HepG2 (cell line): Measurements from ENCODE around the gene C2. TPM values are rescaled to one million over a fixed set of nuclear protein-coding genes. Genes with fewer than 3 reads are reported as not detected.

Source experiments
- CBX1 ChIP-seq: IDR thresholded peaks from one replicate; pipeline ENCODE4 v1.6.1; 2016; ENCODE audit warnings: antibody characterized with exemption, low read depth
- CREB1 ChIP-seq, 2 experiments: fragments of 450-650 bp in 1 of 2; IDR thresholded peaks; 2 replicates each; pipeline ENCODE4 v1.6.1; 2016 to 2017; ENCODE audit warnings: control low read depth in 1 of 2, mild to moderate bottlenecking in 1 of 2, missing compliant biosample characterization in 1 of 2, missing genetic modification characterization in 1 of 2
- HDAC6 ChIP-seq: fragments of 200-600 bp; sonication (generic); IDR thresholded peaks from 2 replicates; pipeline ENCODE4 v1.7.0; 2017; ENCODE audit warnings: mild to moderate bottlenecking, antibody characterized with exemption, low read length, low read depth
- IKZF1 ChIP-seq: fragments of 450-650 bp; IDR thresholded peaks from 2 replicates; pipeline ENCODE4 v1.7.1; 2016
- MZF1 ChIP-seq: sonication (generic); formaldehyde crosslinking; IDR thresholded peaks from 2 replicates; pipeline ENCODE4 v1.8.1; 2023; ENCODE audit warnings: mild to moderate bottlenecking, missing genetic modification reagents, borderline replicate concordance
- PHF5A ChIP-seq: IDR thresholded peaks from one replicate; pipeline ENCODE4 v1.6.1; 2018; ENCODE audit warnings: low read depth, missing genetic modification reagents; ENCODE audit not compliant: unreplicated experiment
- POGZ ChIP-seq: sonication (generic); formaldehyde crosslinking; IDR thresholded peaks from 2 replicates; pipeline ENCODE4 v1.4.0; 2020; ENCODE audit warnings: mild to moderate bottlenecking, missing genetic modification reagents
- SMAD9 ChIP-seq: sonication (generic); formaldehyde crosslinking; IDR thresholded peaks from 2 replicates; pipeline ENCODE4 v1.5.1; 2020; ENCODE audit warnings: mild to moderate bottlenecking, missing genetic modification reagents
- SRSF4 ChIP-seq: fragments of 200-400 bp; formaldehyde crosslinking; IDR thresholded peaks from one replicate; pipeline ENCODE4 v1.6.1; 2018; ENCODE audit warnings: mild to moderate bottlenecking, low read depth, low read length, moderate library complexity; ENCODE audit not compliant: poor library complexity, severe bottlenecking
- TFAP4 ChIP-seq: sonication (generic); IDR thresholded peaks from 2 replicates; pipeline ENCODE4 v1.6.1; 2016; ENCODE audit warnings: low read depth, borderline replicate concordance
- THAP11 ChIP-seq: IDR thresholded peaks from 2 replicates; pipeline ENCODE4 v1.6.1; 2016; ENCODE audit warnings: missing biosample characterization, missing genetic modification reagents
- ZKSCAN8 ChIP-seq: IDR thresholded peaks from 2 replicates; pipeline ENCODE4 v1.6.1; 2016; ENCODE audit warnings: borderline replicate concordance, missing genetic modification reagents, missing compliant biosample characterization
- ZNF318 ChIP-seq: sonication (generic); formaldehyde crosslinking; IDR thresholded peaks from 2 replicates; pipeline ENCODE4 v1.4.0; 2020; ENCODE audit warnings: mild to moderate bottlenecking, missing genetic modification reagents
- ZNF552 ChIP-seq: sonication (generic); formaldehyde crosslinking; IDR thresholded peaks from 2 replicates; pipeline ENCODE4 v1.9.0; 2022; ENCODE audit warnings: missing genetic modification reagents, mild to moderate bottlenecking, borderline replicate concordance
- ZNF615 ChIP-seq: sonication (generic); formaldehyde crosslinking; IDR thresholded peaks from 2 replicates; pipeline ENCODE4 v1.5.0; 2020; ENCODE audit warnings: mild to moderate bottlenecking, missing genetic modification reagents, borderline replicate concordance
- ZNF616 ChIP-seq: sonication (generic); formaldehyde crosslinking; IDR thresholded peaks from 2 replicates; pipeline ENCODE4 v1.5.0; 2020; ENCODE audit warnings: low read depth, mild to moderate bottlenecking, missing genetic modification reagents
- ZNF839 ChIP-seq: sonication (generic); formaldehyde crosslinking; IDR thresholded peaks from 2 replicates; pipeline ENCODE4 v1.4.0; 2020; ENCODE audit warnings: missing genetic modification reagents, mild to moderate bottlenecking, borderline replicate concordance
- ZSCAN12 ChIP-seq: sonication (generic); formaldehyde crosslinking; IDR thresholded peaks from 2 replicates; pipeline ENCODE4 v1.9.0; 2021; ENCODE audit warnings: mild to moderate bottlenecking, missing genetic modification reagents
- polyA plus RNA-seq, 8 experiments: library from polyadenylated mRNA; depleted of rRNA in 3 of 8; stranded (reverse) in 7 of 8; unstranded in 1 of 8; fragments of >200 nt; fragmentation: Illumina TruSeq in 4 of 8; extraction: Trizol in 4 of 8; gene quantifications; 2 replicates each; pipeline versions ENCODE4 v1.2.1 to v1.2.3, GENCODE V29; 2011 to 2016; ENCODE audit warnings: low read depth in 4 of 8, missing spikeins in 1 of 8, mixed read lengths in 1 of 8; ENCODE audit not compliant: insufficient read depth in 1 of 8
- total RNA-seq, 5 experiments: library from RNA; depleted of rRNA; stranded (reverse); fragments of >200 nt; fragmentation: Illumina TruSeq; extraction: Trizol; gene quantifications; 2 replicates each; pipeline ENCODE4 v1.2.3, GENCODE V29; 2016; ENCODE audit warnings: low read depth in 1 of 5

Gene C2
- total and polyA plus RNA-seq, 2 of the 13 experiments (the other 11 are each of a cell fraction or from before 2014, with no cell fraction given), result 165 to 307 TPM

- TF ChIP-seq CREB1 (IDR thresholded peaks at IDR 0.05) (peak; percentile 44; the same call in 1 of the 2 replicates), CREB1 (CRISPR knock-in tag; IDR thresholded peaks at IDR 0.05) (no peak), ZNF839 (CRISPR knock-in tag) (no peak), POGZ (CRISPR knock-in tag) (no peak), TFAP4 (no peak), ZNF318 (no peak), IKZF1 (no peak), ZNF616 (no peak), ZSCAN12 (CRISPR knock-in tag) (no peak), CBX1 (no peak), THAP11 (CRISPR knock-in tag) (peak; percentile 85), ZNF615 (CRISPR knock-in tag) (no peak), MZF1 (CRISPR knock-in tag) (no peak), HDAC6 (no peak), SMAD9 (no peak), PHF5A (no peak), ZKSCAN8 (no peak), SRSF4 (no peak), ZNF552 (CRISPR knock-in tag) (no peak)
Measured at GRCh38 chr6:31897612-31898382, 29.7 kb upstream of the C2 start, which contains the start of gene EHMT2 (continued).
